Caco-2 (cell line): Measurements from ENCODE around the gene TYRP1. TPM values are rescaled to one million over a fixed set of nuclear protein-coding genes. Genes with fewer than 3 reads are reported as not detected.

Experiments
- BruUV-seq: library from RNA; stranded (reverse); fragments of 400-500 nt; replicated peaks from 2 replicates; lab custom pipeline; 2021; lab: Mats Ljungman, UMichigan
- CTCF ChIA-PET: fragments of 300-600 bp; sonication (Branson Sonifier 250); formaldehyde crosslinking; loops from one replicate; lab custom pipeline; 2022; ENCODE audit warnings: antibody characterized with exemption; lab: Charles Lee
- POLR2A ChIA-PET: fragments of 300-600 bp; sonication (Branson Sonifier 250); formaldehyde crosslinking; loops from one replicate; lab custom pipeline; 2022; ENCODE audit warnings: antibody characterized with exemption; lab: Charles Lee
- DNase-seq, 2 experiments: peaks; one replicate each; pipeline versions ENCODE4 v3.0.0 to v3.0.0-alpha.2; 2020 to 2022
- H3K27me3 ChIP-seq: replicated peaks from 2 replicates; pipeline ENCODE4 v1.6.0; 2011; ENCODE audit warnings: low read length; ENCODE audit not compliant: control insufficient read depth, insufficient read depth
- H3K36me3 ChIP-seq: 2 replicates; pipeline ENCODE4 v1.5.1; 2011; ENCODE audit warnings: low read length; ENCODE audit not compliant: control insufficient read depth, insufficient read depth
- H3K4me1 ChIP-seq: fragments of 250-450 bp; sonication (Bioruptor Pico); 2 replicates; pipeline ENCODE4 v1.5.1; 2020; ENCODE audit warnings: mild to moderate bottlenecking
- H3K4me3 ChIP-seq: 2 replicates; pipeline ENCODE4 v1.5.1; 2011; ENCODE audit warnings: low read depth, mild to moderate bottlenecking, control low read depth, low read length
- H3K9me3 ChIP-seq: fragments of 250-450 bp; sonication (Bioruptor Pico); 2 replicates; pipeline ENCODE4 v1.5.1; 2020; ENCODE audit warnings: mild to moderate bottlenecking, moderate library complexity
- H3K27ac Mint-ChIP-seq: one replicate; pipeline ENCODE4 v1.8.0; 2022; ENCODE audit warnings: mixed read lengths; ENCODE audit not compliant: unreplicated experiment
- H3K27me3 Mint-ChIP-seq: one replicate; pipeline ENCODE4 v1.8.0; 2022; ENCODE audit warnings: mixed read lengths; ENCODE audit not compliant: insufficient read depth, unreplicated experiment
- H3K36me3 Mint-ChIP-seq: one replicate; pipeline ENCODE4 v1.8.0; 2022; ENCODE audit warnings: mild to moderate bottlenecking, mixed read lengths; ENCODE audit not compliant: insufficient read depth, unreplicated experiment
- H3K4me1 Mint-ChIP-seq: one replicate; pipeline ENCODE4 v1.8.0; 2022; ENCODE audit warnings: low read depth, mixed read lengths; ENCODE audit not compliant: unreplicated experiment
- H3K4me3 Mint-ChIP-seq: one replicate; pipeline ENCODE4 v1.8.0; 2022; ENCODE audit warnings: mild to moderate bottlenecking, moderate library complexity, mixed read lengths; ENCODE audit not compliant: unreplicated experiment
- H3K9me3 Mint-ChIP-seq: one replicate; pipeline ENCODE4 v1.8.0; 2022; ENCODE audit warnings: mixed read lengths; ENCODE audit not compliant: unreplicated experiment
- CTCF ChIP-seq, 2 experiments: fragments of 200-600 bp in 1 of 2; IDR thresholded peaks; 1 replicate in 1 of 2; 2 replicates in 1 of 2; pipeline versions ENCODE4 v1.5.1 to v1.8.0; 2011 to 2022; ENCODE audit warnings: antibody characterized with exemption in 1 of 2, control low read depth in 1 of 2, inconsistent platforms in 1 of 2, low read depth in 1 of 2, low read length in 1 of 2, mild to moderate bottlenecking in 1 of 2, moderate library complexity in 1 of 2; ENCODE audit not compliant: insufficient read depth in 1 of 2, severe bottlenecking in 1 of 2, unreplicated experiment in 1 of 2
- intact Hi-C: fragments of 100-400 bp; cut with micrococcal nuclease; formaldehyde crosslinking; loops from one replicate; pipeline ENCODE4 v1.10.0; 2022; ENCODE audit not compliant: unreplicated experiment
- total RNA-seq: library from RNA; stranded (reverse); gene quantifications from 2 replicates; pipeline ENCODE4 v1.2.3, GENCODE V29; 2022

The TYRP1 gene
- total RNA-seq, 1 experiment from 2014 or later, result not detected

DNA sequence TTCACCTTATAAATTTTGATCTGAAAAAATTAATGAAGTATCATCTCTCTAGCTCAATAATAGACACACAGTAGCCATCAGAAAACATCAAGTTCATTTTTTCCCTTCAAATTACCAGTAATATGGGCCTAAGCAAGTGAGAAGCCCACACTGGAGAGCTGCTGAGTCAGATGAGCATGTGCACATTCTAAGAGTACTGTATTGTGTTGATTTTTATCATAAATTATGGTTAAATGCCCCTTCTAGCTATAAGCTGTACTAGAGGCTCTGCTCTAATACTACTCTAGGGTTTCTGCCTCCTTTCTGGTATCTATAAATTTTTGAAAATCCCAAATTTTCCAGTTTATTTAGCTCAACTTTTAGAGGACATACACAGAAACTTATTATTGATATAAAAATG lies 42.1 kb upstream of the TYRP1 start:
- no peaks in the 10 kb centered on the region for H3K4me1 Mint-ChIP-seq

GRCh38 chr9:12652973-12653372 lies 40.2 kb upstream of the TYRP1 start:
- Histone ChIP-seq H3K27me3 (no peaks in the 10 kb centered on the region), H3K36me3 (no peaks in the 10 kb centered on the region), H3K4me3 (no peak overlapping the region), H3K4me1 (no peaks in the 10 kb centered on the region), H3K9me3 (no peaks in the 10 kb centered on the region)
- CTCF ChIA-PET, result no interaction called here
- no peaks in the 10 kb centered on the region for H3K4me1 Mint-ChIP-seq
- DNase-seq, result no peak
- TF ChIP-seq CTCF (IDR thresholded peaks at IDR 0.05; ENCODE audit: insufficient read depth in 1 of 2, low read depth in 1 of 2, low read length in 1 of 2, severe bottlenecking in 1 of 2, unreplicated experiment in 1 of 2), result no peak
- H3K9me3 Mint-ChIP-seq, result no peaks in the 10 kb centered on the region
- no peaks in the 10 kb centered on the region for H3K36me3 Mint-ChIP-seq
- H3K27me3 Mint-ChIP-seq, result no peaks in the 10 kb centered on the region
- no TSS peak for BruUV-seq
- intact Hi-C loops, result no loop called here
- POLR2A ChIA-PET, result no interaction called here
- H3K4me3 Mint-ChIP-seq, result no peak overlapping the region
- no peak overlapping the region for H3K27ac Mint-ChIP-seq

More for the DNA sequence above, 42.1 kb upstream of the TYRP1 start:
- ChIA-PET POLR2A (no interaction called here), CTCF (no interaction called here)
- Histone ChIP-seq H3K36me3 (no peaks in the 10 kb centered on the region), H3K4me1 (no peaks in the 10 kb centered on the region), H3K27me3 (no peaks in the 10 kb centered on the region), H3K9me3 (no peaks in the 10 kb centered on the region), H3K4me3 (no peak overlapping the region)
- TF ChIP-seq CTCF (IDR thresholded peaks at IDR 0.05; ENCODE audit: insufficient read depth in 1 of 2, low read depth in 1 of 2, low read length in 1 of 2, severe bottlenecking in 1 of 2, unreplicated experiment in 1 of 2), result no peak
- no TSS peak for BruUV-seq
- Mint-ChIP-seq H3K36me3 (no peaks in the 10 kb centered on the region), H3K27me3 (no peaks in the 10 kb centered on the region), H3K9me3 (no peaks in the 10 kb centered on the region), H3K27ac (no peak overlapping the region), H3K4me3 (no peak overlapping the region)
- DNase-seq, result no peak
- intact Hi-C loops, result no loop called here

GRCh38 chr9:12656803-12657202 lies 36.4 kb upstream of the TYRP1 start:
- Mint-ChIP-seq H3K4me1 (no peaks in the 10 kb centered on the region), H3K36me3 (no peaks in the 10 kb centered on the region), H3K27ac (no peak overlapping the region), H3K9me3 (no peaks in the 10 kb centered on the region), H3K27me3 (no peaks in the 10 kb centered on the region), H3K4me3 (no peak overlapping the region)
- intact Hi-C loops, result no loop called here
- H3K4me3 ChIP-seq, result no peak overlapping the region
- no TSS peak for BruUV-seq
- no peak for TF ChIP-seq CTCF (IDR thresholded peaks at IDR 0.05; ENCODE audit: insufficient read depth in 1 of 2, low read depth in 1 of 2, low read length in 1 of 2, severe bottlenecking in 1 of 2, unreplicated experiment in 1 of 2)
- DNase-seq, result no peak
- no peaks in the 10 kb centered on the region for H3K4me1 ChIP-seq
- CTCF ChIA-PET, result no interaction called here
- POLR2A ChIA-PET, result no interaction called here
- H3K27me3 ChIP-seq, result no peaks in the 10 kb centered on the region
- H3K9me3 ChIP-seq, result no peaks in the 10 kb centered on the region
- H3K36me3 ChIP-seq, result no peaks in the 10 kb centered on the region
